ENCODE data around the gene UBE3A.

GRCh38 chr15:25375557-25375956 lies 63.3 kb downstream of the UBE3A start:
- TF ChIP-seq SIN3A (IDR thresholded peaks at IDR 0.05; ENCODE audit: borderline replicate concordance, insufficient read depth, low read length): no peak
- no peak for TF ChIP-seq POLR2AphosphoS5 (IDR thresholded peaks at IDR 0.05; ENCODE audit: low read depth, low read length)
- TF ChIP-seq TAF1 (IDR thresholded peaks at IDR 0.05; ENCODE audit: borderline replicate concordance, insufficient read depth, low read length): no peak
- no peak for TF ChIP-seq REST (IDR thresholded peaks at IDR 0.05; ENCODE audit: insufficient read depth in 1 of 2, low read depth in 2 of 2, low read length in 2 of 2)

Measured in PFSK-1 (cell line).